ENCODE results near the gene PRR3.
"Not testable (repeated sequence)": the region's sequence is repeated elsewhere in the genome, so short reads cannot be mapped to it uniquely, and the experiment has no call there.

The PRR3 gene

GRCh38 chr6:30556906-30557682 is at the start of gene PRR3:
Gene PRR3 (plus strand): TSS chr6:30557295. CDS start chr6:30557345, 50 bp downstream.
- DNase-seq (ENCODE audit: low read depth): peak; percentile 82

GRCh38 chr6:30507849-30508827 is 49.0 kb upstream of the PRR3 start:
- DNase-seq (ENCODE audit: low read depth): no peak

GRCh38 chr6:30508890-30509736 is 48.0 kb upstream of the PRR3 start:
- no peak for DNase-seq (ENCODE audit: low read depth)

- DNase-seq (ENCODE audit: low read depth): no peak
Measured at GRCh38 chr6:30510419-30511168, 46.5 kb upstream of the PRR3 start.

- no peak for DNase-seq (ENCODE audit: low read depth)
Measured at GRCh38 chr6:30511169-30511546, 45.9 kb upstream of the PRR3 start.

- no peak for DNase-seq (ENCODE audit: low read depth)
Measured at GRCh38 chr6:30513451-30513850, 43.6 kb upstream of the PRR3 start.

GRCh38 chr6:30515106-30515505 is 42.0 kb upstream of the PRR3 start:
- no peak for DNase-seq (ENCODE audit: low read depth)

GRCh38 chr6:30515944-30516753 is 40.9 kb upstream of the PRR3 start:
- peak; percentile 89 for DNase-seq (ENCODE audit: low read depth)

- not testable (repeated sequence) for DNase-seq (ENCODE audit: low read depth)
Measured at GRCh38 chr6:30516754-30517076, 40.4 kb upstream of the PRR3 start.

GRCh38 chr6:30517767-30518504 is 39.2 kb upstream of the PRR3 start:
- DNase-seq (ENCODE audit: low read depth): not testable (repeated sequence)

GRCh38 chr6:30518505-30519145 is 38.5 kb upstream of the PRR3 start:
- not testable (repeated sequence) for DNase-seq (ENCODE audit: low read depth)

GRCh38 chr6:30520522-30520921 is 36.6 kb upstream of the PRR3 start:
- DNase-seq (ENCODE audit: low read depth): no peak

GRCh38 chr6:30521082-30521481 is 36.0 kb upstream of the PRR3 start:
- not testable (repeated sequence) for DNase-seq (ENCODE audit: low read depth)

- DNase-seq (ENCODE audit: low read depth): not testable (repeated sequence)
Measured at GRCh38 chr6:30521952-30522351, 35.1 kb upstream of the PRR3 start.

- not testable (repeated sequence) for DNase-seq (ENCODE audit: low read depth)
Measured at GRCh38 chr6:30526444-30526843, 30.7 kb upstream of the PRR3 start.

GRCh38 chr6:30529349-30529875 is 27.7 kb upstream of the PRR3 start:
- DNase-seq (ENCODE audit: low read depth): peak; percentile 38

GRCh38 chr6:30530014-30530413 is 27.1 kb upstream of the PRR3 start:
- DNase-seq (ENCODE audit: low read depth): no peak

GRCh38 chr6:30533460-30534294 is 23.4 kb upstream of the PRR3 start:
- DNase-seq (ENCODE audit: low read depth): no peak
